ENCODE results near the gene HOXD1. TPM values are rescaled to one million over a fixed set of nuclear protein-coding genes. Genes with fewer than 3 reads are reported as not detected.

The HOXD1 gene
- total RNA-seq, 1 experiment from 2014 or later: not detected

GRCh38 chr2:176240301-176240700 lies 51.8 kb downstream of the HOXD1 start:
- DNase-seq (ENCODE audit: low spot score): no peak

Small RNA genes within 50 kb of the gene (small RNA-seq; reads per million reads assigned to genes)
- gene MIR10B: 8.2 reads per million, percentile 87 among the genes with 10 or more reads in this experiment

Other genes starting within 250 kb of the HOXD1 start
- 8.9 and 14.6 TPM in 2 replicates for gene LNPK, start 186.4 kb upstream of the HOXD1 start, total RNA-seq (2014; rRNA removed; shearing (Covaris generic))
- 0.03 TPM in 1 of 2 replicates, not detected in the other for gene EVX2, start 104.7 kb upstream of the HOXD1 start, total RNA-seq (2014; rRNA removed; shearing (Covaris generic))
- 1.4 and 1.5 TPM in 2 replicates for gene HOXD13, start 95.9 kb upstream of the HOXD1 start, total RNA-seq (2014; rRNA removed; shearing (Covaris generic))
- 2.2 TPM in 1 of 2 replicates, not detected in the other for gene HOXD12, start 88.9 kb upstream of the HOXD1 start, total RNA-seq (2014; rRNA removed; shearing (Covaris generic))
- gene HOXD11, start 81.4 kb upstream of the HOXD1 start, total RNA-seq (2014; rRNA removed; shearing (Covaris generic)): not detected in 2 replicates
- not detected in 2 replicates for gene HOXD10, start 71.9 kb upstream of the HOXD1 start, total RNA-seq (2014; rRNA removed; shearing (Covaris generic))
- not detected in 2 replicates for gene HOXD9, start 65.9 kb upstream of the HOXD1 start, total RNA-seq (2014; rRNA removed; shearing (Covaris generic))
- not detected in 2 replicates for gene HOXD8, start 59.0 kb upstream of the HOXD1 start, total RNA-seq (2014; rRNA removed; shearing (Covaris generic))
- not detected in 2 replicates for gene HOXD4, start 37.1 kb upstream of the HOXD1 start, total RNA-seq (2014; rRNA removed; shearing (Covaris generic))
- gene HOXD3, start 31.4 kb upstream of the HOXD1 start, total RNA-seq (2014; rRNA removed; shearing (Covaris generic)): not detected in 2 replicates
- 47.7 and 50.7 TPM in 2 replicates for gene MTX2, start 80.8 kb downstream of the HOXD1 start, total RNA-seq (2014; rRNA removed; shearing (Covaris generic))

Data from HT-29 (cell line).